IMR-90 (cell line): ENCODE results near the gene PPP3R2.

Experiments
- CHD1 ChIP-seq: IDR thresholded peaks from 2 replicates; pipeline ENCODE4 v1.6.1; 2012; ENCODE audit warnings: low read depth, low read length, improper control_type of control experiment
- RAD21 ChIP-seq: IDR thresholded peaks from 2 replicates; pipeline ENCODE4 v1.6.1; 2012; ENCODE audit warnings: low read length, improper control_type of control experiment
- RCOR1 ChIP-seq: IDR thresholded peaks from 2 replicates; pipeline ENCODE4 v1.6.1; 2012; ENCODE audit warnings: mild to moderate bottlenecking, low read length, improper control_type of control experiment; ENCODE audit not compliant: insufficient replicate concordance
- TF ChIP-seq, protein P1 (sequence below): conservative IDR thresholded peaks from 2 replicates; pipeline ENCODE4 v1.5.1; 2012; ENCODE audit warnings: mild to moderate bottlenecking, low read depth, low read length, improper control_type of control experiment

DNA sequence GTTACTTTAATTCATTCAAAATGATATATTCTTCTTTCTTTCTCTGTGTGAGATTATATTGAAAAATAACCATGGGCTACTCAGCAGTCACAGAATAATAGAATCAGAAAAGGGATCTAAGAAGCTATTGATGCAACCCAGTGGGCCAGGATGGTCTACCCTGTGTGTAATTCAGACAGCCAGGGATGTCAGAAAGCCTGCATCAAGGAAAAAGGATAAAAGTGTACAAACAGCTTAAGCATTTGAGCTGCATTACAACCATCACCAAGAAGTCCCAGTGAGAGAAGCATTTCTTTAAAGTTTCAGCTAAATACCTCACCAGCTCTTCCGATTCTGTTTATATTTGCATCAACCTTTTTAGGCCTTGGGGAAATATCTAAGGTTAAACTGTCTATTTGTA is 37.8 kb upstream of the PPP3R2 start:
- no peak for TF ChIP-seq CHD1
- TF ChIP-seq RAD21: no peak
- TF ChIP-seq, protein P1, sequence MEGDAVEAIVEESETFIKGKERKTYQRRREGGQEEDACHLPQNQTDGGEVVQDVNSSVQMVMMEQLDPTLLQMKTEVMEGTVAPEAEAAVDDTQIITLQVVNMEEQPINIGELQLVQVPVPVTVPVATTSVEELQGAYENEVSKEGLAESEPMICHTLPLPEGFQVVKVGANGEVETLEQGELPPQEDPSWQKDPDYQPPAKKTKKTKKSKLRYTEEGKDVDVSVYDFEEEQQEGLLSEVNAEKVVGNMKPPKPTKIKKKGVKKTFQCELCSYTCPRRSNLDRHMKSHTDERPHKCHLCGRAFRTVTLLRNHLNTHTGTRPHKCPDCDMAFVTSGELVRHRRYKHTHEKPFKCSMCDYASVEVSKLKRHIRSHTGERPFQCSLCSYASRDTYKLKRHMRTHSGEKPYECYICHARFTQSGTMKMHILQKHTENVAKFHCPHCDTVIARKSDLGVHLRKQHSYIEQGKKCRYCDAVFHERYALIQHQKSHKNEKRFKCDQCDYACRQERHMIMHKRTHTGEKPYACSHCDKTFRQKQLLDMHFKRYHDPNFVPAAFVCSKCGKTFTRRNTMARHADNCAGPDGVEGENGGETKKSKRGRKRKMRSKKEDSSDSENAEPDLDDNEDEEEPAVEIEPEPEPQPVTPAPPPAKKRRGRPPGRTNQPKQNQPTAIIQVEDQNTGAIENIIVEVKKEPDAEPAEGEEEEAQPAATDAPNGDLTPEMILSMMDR: no peak
- no peak for TF ChIP-seq RCOR1
